NCI-H2029 treated with DMSO at 0.1 percent for 48 hours (cell line): Measurements from ENCODE around the gene STXBP5.
"Not testable (repeated sequence)": the region's sequence is repeated elsewhere in the genome, so short reads cannot be mapped to it uniquely, and the experiment has no call there.

Source experiments
- DNase-seq: peaks from one replicate; lab custom pipeline; 2025; lab: John Stamatoyannopoulos, UW

Gene STXBP5

GRCh38 chr6:147297663-147298316 is 93.6 kb downstream of the STXBP5 start:
- DNase-seq: no peak

- no peak for DNase-seq
Measured at GRCh38 chr6:147298461-147298860, 94.2 kb downstream of the STXBP5 start.

GRCh38 chr6:147299035-147299434 is 94.8 kb downstream of the STXBP5 start:
- DNase-seq: no peak

GRCh38 chr6:147301070-147301469 is 96.9 kb downstream of the STXBP5 start:
- DNase-seq: no peak

GRCh38 chr6:147304016-147304415 is 99.8 kb downstream of the STXBP5 start:
- no peak for DNase-seq

DNA sequence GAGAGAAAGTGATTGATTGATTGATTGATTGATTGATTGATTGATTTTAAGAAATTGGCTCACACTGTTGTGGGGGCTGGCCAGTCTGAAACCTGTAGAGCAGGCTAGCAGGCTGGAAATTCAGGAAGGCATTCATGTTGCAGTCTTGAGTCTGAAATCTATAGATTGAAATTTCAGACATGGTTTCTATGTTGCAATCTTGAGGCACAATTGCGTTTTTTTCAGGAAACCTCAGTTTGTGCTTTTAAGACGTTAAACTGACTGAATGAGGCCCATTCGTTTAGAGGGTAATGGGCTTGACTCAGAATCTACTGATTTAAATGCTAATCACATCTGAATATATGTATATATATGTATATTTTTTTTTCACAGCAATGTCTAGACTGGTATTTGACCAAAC is 106.3 kb downstream of the STXBP5 start:
- DNase-seq: no peak

DNA sequence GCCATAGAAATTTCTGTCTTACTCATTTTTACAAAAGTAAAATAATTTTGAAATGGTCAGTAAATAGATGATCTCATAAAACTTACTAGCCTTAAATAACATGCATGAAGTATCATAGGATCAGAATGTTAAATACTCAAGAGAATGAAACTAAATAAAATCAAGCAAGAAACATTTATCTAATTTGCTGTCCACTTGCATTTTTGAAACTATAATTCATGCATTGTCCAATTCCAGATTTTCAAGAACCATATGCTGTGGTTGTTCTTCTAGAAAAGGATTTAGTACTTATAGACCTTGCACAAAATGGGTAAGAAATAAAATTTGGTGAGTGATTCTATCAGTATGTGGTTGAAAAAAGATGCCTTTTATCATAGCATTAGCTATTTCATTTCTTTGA is 107.0 kb downstream of the STXBP5 start:
- no peak for DNase-seq

DNA sequence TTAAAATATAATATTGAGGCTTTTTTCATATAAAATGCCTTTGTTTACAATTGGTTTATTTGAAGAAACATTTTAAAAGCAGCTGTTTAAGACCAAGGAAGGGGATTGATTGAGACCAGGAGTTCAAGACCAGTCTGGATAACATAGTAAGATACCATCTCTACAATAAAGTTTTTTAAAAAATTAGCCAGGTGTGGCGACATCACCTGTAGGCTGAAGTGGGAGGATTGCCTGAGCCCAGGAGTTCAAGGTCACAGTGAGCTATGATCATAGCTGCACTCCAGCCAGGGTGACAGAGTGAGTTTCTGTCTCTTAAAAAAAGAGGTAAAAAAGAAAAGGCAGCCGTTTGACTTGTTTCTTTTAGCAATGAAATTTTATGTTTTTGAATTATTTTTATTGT is 117.0 kb downstream of the STXBP5 start:
- DNase-seq: no peak

GRCh38 chr6:147322299-147323162 is 118.3 kb downstream of the STXBP5 start:
- no peak for DNase-seq

GRCh38 chr6:147325557-147325956 is 121.3 kb downstream of the STXBP5 start:
- DNase-seq: no peak

DNA sequence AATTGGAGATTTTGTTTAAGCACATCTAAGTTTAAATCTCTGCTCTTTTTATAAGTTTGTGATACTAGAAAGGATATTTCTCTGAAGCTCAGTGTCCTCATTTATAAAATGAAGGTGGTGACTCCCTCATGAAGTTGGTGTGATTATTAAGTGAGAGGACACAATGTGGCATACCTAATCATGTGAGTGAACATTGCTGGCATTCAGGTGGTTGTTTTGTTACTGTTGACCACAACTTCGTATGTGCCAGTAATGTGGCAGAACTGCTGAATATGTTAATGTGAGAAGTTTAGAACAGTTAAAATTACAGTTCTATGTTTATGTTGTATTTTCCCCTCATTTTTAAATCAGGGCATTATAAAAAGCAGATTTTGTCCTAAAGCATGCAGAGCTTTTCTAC is 127.2 kb downstream of the STXBP5 start:
- DNase-seq: no peak

GRCh38 chr6:147337921-147338320 is 133.7 kb downstream of the STXBP5 start:
- no peak for DNase-seq

DNA sequence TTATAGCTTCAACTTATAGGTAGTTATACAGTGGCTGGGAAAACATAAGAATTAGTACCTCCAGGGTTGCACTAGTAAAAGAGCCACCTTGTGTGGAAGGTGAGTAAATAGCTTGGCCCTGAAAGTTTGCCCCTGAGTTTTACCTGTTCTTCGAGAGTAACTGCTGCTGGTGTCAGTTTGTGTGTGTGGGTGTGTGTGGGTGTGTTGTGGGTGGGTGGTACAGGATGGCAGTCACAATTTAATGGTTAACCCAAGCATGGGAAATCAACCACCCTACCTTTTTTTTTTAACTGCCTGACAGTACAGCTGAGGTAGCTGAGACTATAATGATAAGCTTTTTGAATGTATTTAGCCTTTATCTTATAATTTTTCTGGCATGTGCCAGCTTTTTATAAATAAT is 137.3 kb downstream of the STXBP5 start:
- DNase-seq: no peak

DNA sequence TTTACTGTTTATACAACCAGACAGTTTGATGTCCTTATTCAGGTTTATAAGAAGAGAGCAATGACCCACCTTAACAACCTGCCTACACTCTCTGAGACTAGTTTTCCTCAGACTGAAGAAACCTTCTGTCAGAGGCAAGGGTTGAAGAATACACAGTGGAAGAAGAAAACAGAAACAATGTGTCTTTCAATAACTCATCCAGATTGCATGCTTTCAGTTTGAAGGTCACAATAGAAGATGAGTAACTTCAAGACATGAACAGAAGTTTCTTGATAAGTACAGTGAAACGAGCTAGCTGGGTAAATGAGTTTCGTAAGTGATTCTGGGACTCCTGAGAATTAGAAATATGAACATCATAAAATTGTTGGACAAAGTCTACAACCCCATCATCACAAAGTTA is 141.7 kb downstream of the STXBP5 start:
- no peak for DNase-seq

- DNase-seq: no peak
Measured at GRCh38 chr6:147347179-147347881, 143.1 kb downstream of the STXBP5 start.

DNA sequence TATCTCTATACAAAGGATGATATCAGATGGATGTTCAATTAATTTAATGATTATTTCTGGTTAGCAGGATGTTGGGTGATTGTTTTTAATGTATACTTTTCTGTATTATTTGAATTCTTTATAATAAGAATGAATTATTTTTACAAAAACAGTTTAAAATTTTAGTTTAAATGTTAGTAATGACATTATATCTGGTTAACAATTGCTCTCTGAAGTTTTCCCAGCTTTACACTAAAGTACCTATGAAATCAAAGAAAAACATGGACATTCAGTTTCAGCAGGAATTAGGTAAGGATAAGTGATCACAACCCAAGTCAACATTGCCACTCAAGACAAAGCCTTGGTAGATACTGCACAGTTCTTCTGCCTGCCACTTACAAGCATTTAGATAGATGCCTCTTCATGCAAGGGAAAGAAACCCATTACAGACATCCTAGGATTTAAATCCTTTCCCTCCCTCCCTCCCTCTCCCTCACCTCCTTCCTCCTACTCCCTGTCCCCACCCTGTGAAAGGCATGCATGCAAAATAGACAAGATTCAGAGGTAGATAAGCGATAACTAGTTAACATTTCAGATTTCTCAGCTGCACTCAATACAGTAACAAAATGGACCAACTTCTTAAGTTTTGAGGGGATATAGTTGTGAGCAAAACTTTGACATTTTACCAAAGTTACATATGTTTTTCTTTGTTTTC is 143.8 kb downstream of the STXBP5 start:
- no peak for DNase-seq

- no peak for DNase-seq
Measured at GRCh38 chr6:147361311-147361981, 157.2 kb downstream of the STXBP5 start.

- DNase-seq: no peak
Measured at GRCh38 chr6:147366290-147366689, 162.1 kb downstream of the STXBP5 start.

DNA sequence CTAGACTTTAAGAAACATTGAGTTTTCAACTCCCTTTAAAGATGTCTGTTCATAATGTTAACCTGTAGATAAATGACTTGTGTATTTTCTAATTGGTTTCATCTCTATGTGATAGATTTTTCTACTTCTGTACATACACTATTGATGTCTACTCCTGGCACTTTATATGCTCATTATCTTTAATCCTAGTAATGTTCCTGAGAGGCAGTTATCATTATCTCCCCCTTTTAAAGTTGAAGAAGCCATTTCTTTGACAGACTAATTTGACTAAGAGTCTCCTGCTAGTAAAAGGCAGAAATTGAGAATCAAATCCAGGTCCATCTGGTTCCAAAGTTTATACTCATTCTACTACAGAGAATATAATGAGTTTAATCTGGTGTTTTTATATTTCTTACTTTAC is 167.1 kb downstream of the STXBP5 start:
- no peak for DNase-seq

- DNase-seq: no peak
Measured at GRCh38 chr6:147372806-147373205, 168.6 kb downstream of the STXBP5 start.

- DNase-seq: no peak
Measured at GRCh38 chr6:147378819-147379218, 174.6 kb downstream of the STXBP5 start.

DNA sequence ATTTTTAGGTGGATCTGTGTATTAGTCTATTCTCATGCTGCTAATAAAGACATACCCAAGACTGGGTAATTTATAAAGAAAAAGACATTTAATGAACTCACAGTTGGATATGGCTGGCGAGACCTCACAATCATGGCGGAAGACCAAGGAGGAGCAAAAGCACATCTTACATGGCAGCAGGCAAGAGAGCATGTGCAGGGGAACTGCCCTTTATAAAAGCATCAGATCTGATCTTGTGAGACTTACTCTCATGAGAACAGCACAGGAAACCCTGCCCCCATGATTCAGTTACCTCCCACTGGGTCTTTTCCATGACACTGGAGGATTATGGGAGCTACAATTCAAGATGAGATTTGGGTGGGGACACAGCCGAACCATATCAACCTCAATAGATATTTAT is 176.6 kb downstream of the STXBP5 start:
- DNase-seq: not testable (repeated sequence)
